Activated naive CD8-positive, alpha-beta T cell (primary cell): ENCODE results near the gene CEP83.
A peak's percentile ranks its signal among the peaks of the same experiment; 100 is the strongest.

Experiments
- H3K27ac Mint-ChIP-seq: one replicate; pipeline ENCODE4 v1.8.0; 2021; ENCODE audit warnings: mixed read lengths
- H3K27me3 Mint-ChIP-seq: one replicate; pipeline ENCODE4 v1.8.0; 2021; ENCODE audit warnings: mixed read lengths
- H3K36me3 Mint-ChIP-seq: one replicate; pipeline ENCODE4 v1.8.0; 2021; ENCODE audit warnings: mixed read lengths
- H3K4me1 Mint-ChIP-seq: one replicate; pipeline ENCODE4 v1.8.0; 2021; ENCODE audit warnings: low read depth, mixed read lengths
- H3K4me3 Mint-ChIP-seq: one replicate; pipeline ENCODE4 v1.8.0; 2021; ENCODE audit warnings: mild to moderate bottlenecking, mixed read lengths
- H3K9me3 Mint-ChIP-seq: one replicate; pipeline ENCODE4 v1.8.0; 2021; ENCODE audit warnings: low read depth, mixed read lengths

CEP83 gene

DNA sequence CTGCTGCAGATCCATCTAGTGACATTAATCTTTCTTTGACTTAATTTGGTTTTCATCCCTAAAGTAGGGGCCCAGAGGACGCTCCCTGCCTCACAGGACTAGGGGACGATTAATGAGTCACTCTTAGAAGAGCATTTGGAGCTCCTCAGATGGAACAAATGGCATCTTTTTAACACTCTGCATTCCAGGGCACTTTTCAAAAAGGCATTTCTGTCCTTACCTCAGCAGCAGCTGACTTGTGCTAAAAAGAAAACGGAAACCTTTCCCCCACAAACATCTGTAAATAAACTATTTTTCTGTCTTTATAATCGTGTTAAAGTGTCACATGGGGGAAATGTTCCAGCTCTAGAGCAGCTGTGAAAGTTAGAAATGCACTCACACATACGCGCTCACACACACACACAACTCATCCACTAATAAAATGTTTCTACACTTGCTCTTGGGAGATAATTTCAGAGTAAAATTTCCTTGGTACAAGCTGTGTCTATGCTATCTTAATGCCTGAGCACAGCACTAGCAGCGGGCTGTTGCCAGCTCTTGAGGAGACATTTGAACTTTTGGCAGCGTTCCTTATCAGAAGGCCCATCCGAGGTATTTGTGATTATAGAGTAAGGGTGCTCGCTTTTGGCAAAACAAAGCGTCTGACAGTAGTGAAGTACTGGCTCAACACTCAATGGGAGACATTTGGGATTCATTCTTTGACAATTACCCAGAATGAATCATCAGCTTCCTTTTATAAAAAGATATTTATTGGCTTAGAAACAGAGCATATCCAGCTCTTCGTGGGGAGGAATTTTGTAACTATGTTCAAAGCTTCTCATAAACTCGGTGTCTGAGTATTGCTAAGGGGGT, 170.0 kb downstream of the CEP83 start:
- H3K27me3 Mint-ChIP-seq, result no peaks in the 10 kb centered on the region
- H3K4me1 Mint-ChIP-seq, result no peaks in the 10 kb centered on the region
- H3K36me3 Mint-ChIP-seq, result peaks cover 8% of the 10 kb centered on the region
- H3K27ac Mint-ChIP-seq, result no peak overlapping the region
- no peak overlapping the region for H3K4me3 Mint-ChIP-seq
- H3K9me3 Mint-ChIP-seq, result no peaks in the 10 kb centered on the region

DNA sequence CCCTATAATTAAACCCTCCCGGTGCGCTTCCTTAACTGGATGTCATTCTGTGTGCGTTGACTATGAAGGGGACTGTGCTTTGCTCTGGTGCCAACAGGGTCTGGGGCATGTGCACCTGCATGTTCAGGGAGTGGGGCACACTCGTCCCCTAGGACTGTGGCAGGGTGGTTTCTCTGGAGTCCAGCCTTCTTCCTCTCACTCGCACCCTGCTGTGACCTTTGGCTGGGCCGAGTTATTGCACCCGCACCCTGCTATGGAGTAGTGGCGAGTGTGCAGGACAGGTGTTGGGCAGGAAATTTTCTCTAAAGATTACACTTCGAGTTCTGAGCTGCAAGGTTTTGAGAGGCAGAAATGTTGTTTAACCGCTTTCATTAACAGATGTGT, 172.4 kb downstream of the CEP83 start:
- H3K27me3 Mint-ChIP-seq, result no peaks in the 10 kb centered on the region
- H3K9me3 Mint-ChIP-seq, result no peaks in the 10 kb centered on the region
- peaks cover 16% of the 10 kb centered on the region for H3K4me1 Mint-ChIP-seq
- no peak overlapping the region for H3K27ac Mint-ChIP-seq
- H3K4me3 Mint-ChIP-seq, result no peak overlapping the region
- peaks cover 13% of the 10 kb centered on the region for H3K36me3 Mint-ChIP-seq

DNA sequence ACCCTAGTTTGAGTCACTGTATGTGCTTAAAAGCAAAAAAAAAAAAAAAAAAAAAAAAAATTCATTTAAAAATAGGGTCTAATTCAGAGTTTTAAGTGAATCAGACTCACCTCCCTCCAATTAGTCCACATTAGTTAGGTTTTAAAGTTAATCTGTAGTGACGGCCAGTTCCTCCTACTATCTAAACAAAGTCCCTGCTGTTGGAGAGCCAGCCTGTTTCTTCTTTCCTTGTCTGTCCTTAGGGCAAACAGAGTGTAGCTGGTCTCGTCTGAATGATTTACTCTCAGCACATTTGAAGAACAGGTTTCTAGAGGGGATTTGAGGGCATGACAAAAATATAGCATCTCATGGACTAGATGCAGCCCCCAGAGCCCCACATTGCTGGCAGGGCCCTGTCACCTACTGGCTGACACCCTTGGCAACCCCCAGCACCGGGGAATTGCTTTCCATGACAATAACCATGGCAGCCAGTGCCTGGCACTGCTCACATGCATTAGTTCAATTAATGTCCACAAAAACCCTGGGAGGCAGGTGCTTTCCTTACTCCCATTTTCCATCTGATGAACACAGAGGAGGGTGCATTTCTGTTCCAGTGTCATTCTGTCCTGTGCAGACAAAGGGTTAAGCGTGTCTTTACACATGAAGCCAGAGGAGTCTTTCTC, 173.0 kb downstream of the CEP83 start:
- Mint-ChIP-seq H3K4me1 (peaks cover 22% of the 10 kb centered on the region), H3K36me3 (peaks cover 14% of the 10 kb centered on the region), H3K27me3 (no peaks in the 10 kb centered on the region), H3K4me3 (no peak overlapping the region), H3K27ac (no peak overlapping the region), H3K9me3 (no peaks in the 10 kb centered on the region)

DNA sequence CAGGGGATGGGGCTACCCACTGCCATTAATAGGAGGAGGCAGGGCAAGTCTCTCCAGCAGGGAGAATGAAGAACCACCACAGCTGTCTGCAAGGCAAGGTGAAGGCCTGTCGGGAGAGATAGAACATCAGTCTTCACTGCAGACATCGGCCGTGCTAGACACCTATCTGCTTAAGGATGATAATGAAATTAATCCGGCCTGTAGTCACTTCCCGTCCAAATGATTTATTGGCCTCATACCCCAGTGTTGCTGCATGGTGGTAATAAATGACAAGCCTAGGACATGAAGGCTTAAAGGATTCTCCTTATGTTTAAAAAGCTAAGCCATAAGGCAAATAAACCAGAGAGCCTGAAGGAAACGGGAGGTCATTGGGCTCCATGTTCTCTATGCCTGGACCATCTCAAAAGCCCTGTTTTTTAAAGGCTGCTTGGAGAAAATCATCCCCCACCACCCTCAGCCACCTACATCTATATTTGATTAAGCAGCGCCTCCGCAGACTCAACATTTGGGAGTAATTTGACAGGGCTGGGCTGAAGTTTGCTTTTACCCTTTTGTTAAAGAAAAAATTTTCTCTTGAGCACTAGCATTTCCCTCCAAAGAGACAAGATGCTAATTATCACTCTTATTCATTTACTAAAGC, 173.6 kb downstream of the CEP83 start:
- H3K36me3 Mint-ChIP-seq, result peaks cover 14% of the 10 kb centered on the region
- no peaks in the 10 kb centered on the region for H3K27me3 Mint-ChIP-seq
- H3K27ac Mint-ChIP-seq, result no peak overlapping the region
- no peak overlapping the region for H3K4me3 Mint-ChIP-seq
- peaks cover 24% of the 10 kb centered on the region for H3K4me1 Mint-ChIP-seq
- H3K9me3 Mint-ChIP-seq, result no peaks in the 10 kb centered on the region

DNA sequence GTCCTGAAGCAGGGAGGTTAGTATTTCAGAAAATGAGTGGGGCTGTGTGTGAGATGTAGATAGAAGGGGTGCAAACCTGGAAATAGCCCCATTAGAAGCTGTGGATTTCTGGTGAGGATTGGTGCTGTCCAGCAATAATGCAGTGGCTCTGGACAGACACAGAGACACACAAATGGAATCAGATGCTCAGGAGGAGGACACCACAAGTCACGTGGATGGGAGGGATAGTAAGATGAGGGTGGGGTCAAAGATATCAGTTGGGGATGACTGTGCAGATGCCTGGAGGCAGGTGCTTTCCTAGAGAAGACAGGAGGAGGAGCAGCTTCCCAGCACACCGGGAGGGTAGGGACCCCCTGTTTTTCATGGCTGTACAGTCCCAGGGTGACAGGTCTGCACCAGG, 174.8 kb downstream of the CEP83 start:
- H3K36me3 Mint-ChIP-seq, result peaks cover 17% of the 10 kb centered on the region

DNA sequence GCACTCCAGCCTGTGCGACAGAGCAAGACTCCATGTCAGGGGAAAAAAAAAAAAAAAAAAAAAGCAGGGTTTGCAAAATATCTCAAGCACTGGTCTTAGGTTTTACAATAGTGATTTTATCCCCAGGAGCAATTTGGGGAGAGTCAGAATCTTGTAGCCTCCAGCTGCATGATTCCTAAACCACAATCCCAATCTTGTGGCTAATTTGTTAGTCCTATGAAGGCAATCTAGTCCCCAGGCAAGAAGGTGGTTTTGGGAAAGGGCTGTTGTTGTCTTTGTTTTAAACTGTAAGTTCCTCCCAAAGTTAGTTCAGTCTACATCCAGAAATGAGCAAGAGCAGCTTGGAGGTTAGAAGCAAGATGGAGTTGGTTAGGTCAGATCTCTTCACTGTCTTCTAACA, 175.6 kb downstream of the CEP83 start:
- peaks cover 24% of the 10 kb centered on the region for H3K4me1 Mint-ChIP-seq
- H3K4me3 Mint-ChIP-seq, result no peak overlapping the region
- H3K9me3 Mint-ChIP-seq, result no peaks in the 10 kb centered on the region
- peaks cover 14% of the 10 kb centered on the region for H3K36me3 Mint-ChIP-seq
- no peaks in the 10 kb centered on the region for H3K27me3 Mint-ChIP-seq
- H3K27ac Mint-ChIP-seq, result no peak overlapping the region

More for the DNA sequence above, 174.8 kb downstream of the CEP83 start:
- Mint-ChIP-seq H3K27me3 (no peaks in the 10 kb centered on the region), H3K4me1 (peaks cover 24% of the 10 kb centered on the region), H3K4me3 (no peak overlapping the region), H3K27ac (no peak overlapping the region), H3K9me3 (no peaks in the 10 kb centered on the region)

DNA sequence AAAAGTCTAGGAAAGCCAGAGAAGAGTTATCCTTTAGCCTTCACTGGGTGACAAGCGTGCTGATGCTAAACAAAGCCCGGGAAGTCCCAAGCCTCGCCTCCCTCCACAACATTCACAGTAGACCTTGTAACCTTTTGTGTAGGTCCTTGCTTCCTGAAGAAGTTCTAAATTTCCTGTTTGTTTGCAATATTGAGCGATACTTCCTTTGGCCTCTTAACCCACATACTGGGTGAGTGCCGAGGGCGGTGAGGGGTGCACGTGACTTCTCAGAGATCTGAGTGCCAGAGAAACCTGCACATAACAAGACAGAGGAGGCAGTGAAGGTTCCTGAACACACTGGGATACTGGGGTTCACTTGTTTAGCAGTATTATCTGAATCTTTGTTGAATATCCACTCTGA, 177.0 kb downstream of the CEP83 start:
- peak overlapping the region; percentile 86 for H3K27ac Mint-ChIP-seq

DNA sequence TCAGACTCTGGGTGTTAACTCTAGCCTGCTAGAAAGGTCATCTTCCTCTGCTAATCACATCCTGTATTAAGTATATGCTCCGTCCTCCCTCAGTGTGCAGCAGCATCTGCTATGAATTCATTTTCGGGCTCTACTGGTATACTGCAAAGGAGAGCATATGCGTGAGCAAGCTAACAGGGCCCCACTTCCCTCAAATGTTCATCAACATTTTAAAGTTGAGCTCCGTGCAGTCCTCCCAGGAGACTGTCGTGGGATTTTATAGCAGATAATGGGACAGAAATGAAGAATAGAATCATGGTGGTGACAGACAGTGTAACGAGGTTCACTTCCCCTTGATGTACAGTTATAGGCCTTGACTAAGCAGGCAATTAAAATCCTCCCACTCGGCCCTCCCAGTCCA, 179.6 kb downstream of the CEP83 start:
- Mint-ChIP-seq H3K4me1 (peaks cover 24% of the 10 kb centered on the region), H3K27ac (peak overlapping the region; percentile 10), H3K27me3 (no peaks in the 10 kb centered on the region), H3K36me3 (peaks cover 13% of the 10 kb centered on the region), H3K4me3 (no peak overlapping the region), H3K9me3 (no peaks in the 10 kb centered on the region)

More for the DNA sequence above, 177.0 kb downstream of the CEP83 start:
- Mint-ChIP-seq H3K9me3 (no peaks in the 10 kb centered on the region), H3K27me3 (no peaks in the 10 kb centered on the region), H3K4me3 (peak overlapping the region; percentile 57), H3K4me1 (peaks cover 24% of the 10 kb centered on the region), H3K36me3 (peaks cover 13% of the 10 kb centered on the region)

DNA sequence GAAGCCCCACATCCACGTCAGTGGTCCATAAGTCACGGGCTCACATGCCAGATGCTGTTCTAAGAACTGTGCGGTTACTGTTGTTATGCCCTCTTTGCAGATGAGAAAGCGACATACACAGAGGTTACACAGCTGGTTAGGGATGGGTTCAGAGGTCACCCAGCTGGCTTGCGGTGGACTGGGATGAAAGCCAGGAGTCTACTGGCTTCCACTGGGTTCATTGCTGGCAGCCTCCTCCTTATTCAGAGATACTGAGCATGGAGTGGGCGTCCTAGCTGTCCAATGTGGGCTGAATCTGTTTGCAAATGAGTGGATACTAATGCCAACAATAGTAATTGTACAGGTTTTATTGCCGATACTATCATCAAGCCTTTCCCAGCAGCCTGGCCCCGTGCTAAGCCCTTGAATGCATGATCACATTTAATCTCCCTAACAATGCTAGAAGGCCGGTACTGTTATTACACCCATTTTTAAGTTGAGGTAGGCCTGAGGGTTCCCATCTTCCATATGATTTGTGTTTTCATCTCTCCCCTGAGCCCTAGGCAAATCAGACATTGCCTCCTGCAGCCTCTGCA, 182.2 kb downstream of the CEP83 start:
- H3K4me1 Mint-ChIP-seq, result peaks cover 10% of the 10 kb centered on the region
- no peak overlapping the region for H3K27ac Mint-ChIP-seq
- peaks cover 11% of the 10 kb centered on the region for H3K36me3 Mint-ChIP-seq
- H3K4me3 Mint-ChIP-seq, result no peak overlapping the region
- H3K9me3 Mint-ChIP-seq, result no peaks in the 10 kb centered on the region
- H3K27me3 Mint-ChIP-seq, result no peaks in the 10 kb centered on the region

DNA sequence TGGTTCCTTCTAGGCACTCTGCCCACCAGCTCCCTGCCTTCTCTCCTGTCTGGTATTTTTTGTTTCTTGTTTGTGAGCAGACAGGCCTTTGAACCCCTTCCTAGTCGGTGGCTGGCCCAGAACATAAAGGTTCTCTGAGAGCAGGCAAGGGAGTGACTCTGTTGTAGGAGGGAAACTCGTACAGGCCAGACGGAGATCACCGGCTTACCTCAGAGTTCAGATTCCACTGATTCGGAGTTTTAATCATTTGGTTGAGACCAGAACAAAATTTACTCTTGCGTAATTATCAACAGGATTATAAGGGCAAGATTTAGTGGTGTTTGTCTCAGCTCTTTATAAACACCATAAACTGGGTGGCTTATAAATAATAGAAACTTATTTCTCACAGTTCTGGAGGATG, 182.9 kb downstream of the CEP83 start:
- Mint-ChIP-seq H3K36me3 (peaks cover 13% of the 10 kb centered on the region), H3K27ac (no peak overlapping the region), H3K27me3 (no peaks in the 10 kb centered on the region), H3K4me1 (peaks cover 7% of the 10 kb centered on the region), H3K4me3 (no peak overlapping the region), H3K9me3 (no peaks in the 10 kb centered on the region)

DNA sequence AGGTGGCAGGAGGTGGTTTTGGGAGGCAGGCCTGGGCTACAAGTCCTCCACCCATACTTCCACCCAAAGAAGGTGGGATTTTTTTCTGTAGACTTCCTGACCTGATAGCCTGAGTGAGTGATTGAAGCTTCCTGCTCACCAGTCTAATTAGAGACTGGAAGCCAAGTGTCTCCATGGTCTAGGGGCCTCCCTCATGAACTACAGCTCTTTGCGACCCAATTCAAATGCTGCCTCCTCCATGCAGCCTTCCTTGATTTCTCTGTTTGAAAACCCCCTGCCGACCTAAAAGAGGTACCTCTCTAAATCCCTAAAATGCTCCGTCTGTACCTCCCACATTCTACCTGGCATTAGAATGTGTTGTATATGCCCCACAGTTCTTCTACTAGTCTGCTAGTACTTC, 186.4 kb downstream of the CEP83 start:
- Mint-ChIP-seq H3K27ac (no peak overlapping the region), H3K4me1 (peaks cover 30% of the 10 kb centered on the region), H3K27me3 (no peaks in the 10 kb centered on the region), H3K9me3 (no peaks in the 10 kb centered on the region), H3K4me3 (no peak overlapping the region), H3K36me3 (peaks cover 13% of the 10 kb centered on the region)

DNA sequence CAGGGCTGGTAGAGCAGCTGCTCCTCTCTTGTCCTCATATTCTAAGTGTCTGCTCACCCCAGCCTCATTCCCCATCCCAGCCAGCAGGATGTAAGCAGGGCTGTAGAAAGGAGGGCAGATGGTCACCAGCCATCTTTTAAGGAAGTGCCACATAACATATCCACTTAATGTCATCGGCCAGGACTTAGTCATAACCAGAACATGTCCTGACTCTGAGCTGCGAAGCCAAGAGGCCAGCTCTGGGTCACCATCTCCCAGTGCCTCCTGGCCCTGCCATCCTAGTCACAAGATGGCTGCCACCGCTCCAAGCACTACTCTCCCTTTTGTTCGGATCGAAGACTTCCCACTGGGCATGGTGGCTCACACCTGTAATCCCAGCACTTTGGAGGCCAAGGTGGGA, 187.4 kb downstream of the CEP83 start:
- no peak overlapping the region for H3K4me3 Mint-ChIP-seq
- no peaks in the 10 kb centered on the region for H3K9me3 Mint-ChIP-seq
- no peaks in the 10 kb centered on the region for H3K27me3 Mint-ChIP-seq
- peak overlapping the region; percentile 3 for H3K27ac Mint-ChIP-seq
- H3K36me3 Mint-ChIP-seq, result peaks cover 17% of the 10 kb centered on the region
- peaks cover 39% of the 10 kb centered on the region for H3K4me1 Mint-ChIP-seq

DNA sequence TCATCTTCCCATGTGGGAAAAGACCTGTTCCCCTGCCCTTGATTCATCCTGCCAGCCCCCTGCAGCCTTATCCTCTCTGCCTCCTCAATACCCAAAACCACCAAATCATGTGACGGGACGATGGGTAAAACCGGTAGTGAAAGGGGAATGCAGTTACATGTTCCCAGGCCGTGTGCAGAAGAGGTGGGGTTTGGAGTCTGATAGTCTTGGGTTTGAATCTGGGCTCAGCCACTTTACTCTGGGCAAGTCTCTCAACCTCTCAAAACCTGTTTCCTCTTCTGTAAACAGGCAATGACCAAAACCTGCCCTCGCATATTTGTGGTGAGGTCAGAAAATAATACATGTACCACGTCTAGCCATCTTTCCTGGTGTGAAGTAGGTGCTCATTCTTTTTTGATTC, 188.3 kb downstream of the CEP83 start:
- H3K4me1 Mint-ChIP-seq, result peaks cover 46% of the 10 kb centered on the region
- peaks cover 20% of the 10 kb centered on the region for H3K36me3 Mint-ChIP-seq
- H3K4me3 Mint-ChIP-seq, result no peak overlapping the region
- H3K9me3 Mint-ChIP-seq, result no peaks in the 10 kb centered on the region
- H3K27me3 Mint-ChIP-seq, result no peaks in the 10 kb centered on the region
- H3K27ac Mint-ChIP-seq, result peak overlapping the region; percentile 1

DNA sequence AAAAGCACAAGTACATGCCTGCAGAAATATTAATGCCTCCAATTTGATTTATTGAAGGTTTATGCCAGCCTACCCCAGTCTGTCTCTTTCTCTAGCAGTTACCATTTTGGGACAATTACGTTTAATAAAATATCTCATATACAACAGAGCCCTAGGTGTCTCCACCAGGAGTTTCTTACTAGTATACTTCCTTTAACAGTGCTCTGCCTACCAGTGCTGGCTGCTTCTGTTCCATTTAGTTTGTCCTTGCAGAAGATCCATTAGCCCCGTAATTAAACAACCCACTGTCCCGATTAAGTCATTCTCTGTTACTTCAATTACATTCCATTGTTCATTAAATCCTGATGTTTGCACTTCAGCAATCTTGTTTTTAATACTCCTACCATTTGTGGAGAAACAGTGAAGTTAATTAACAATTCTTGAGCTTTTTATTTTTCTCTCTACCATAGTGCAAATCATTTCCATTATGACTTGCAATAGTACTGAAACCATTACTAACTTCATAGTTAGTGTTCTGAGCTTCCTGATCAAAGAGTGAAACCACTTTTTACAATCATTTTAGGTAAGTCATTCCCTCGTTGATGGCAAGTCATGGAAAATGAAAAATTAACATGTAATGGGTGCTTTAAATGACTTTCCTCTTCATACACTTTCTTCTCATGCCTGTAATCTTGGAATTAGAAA, 190.2 kb downstream of the CEP83 start:
- H3K27me3 Mint-ChIP-seq, result no peaks in the 10 kb centered on the region
- peaks cover 52% of the 10 kb centered on the region for H3K4me1 Mint-ChIP-seq
- peak overlapping the region; percentile 64 for H3K4me3 Mint-ChIP-seq
- H3K27ac Mint-ChIP-seq, result peak overlapping the region; percentile 79
- no peaks in the 10 kb centered on the region for H3K9me3 Mint-ChIP-seq
- peaks cover 28% of the 10 kb centered on the region for H3K36me3 Mint-ChIP-seq
